ENCODE data around the gene SMYD3. TPM values are rescaled to one million over a fixed set of nuclear protein-coding genes. Genes with fewer than 3 reads are reported as not detected.

Gene SMYD3
- total and polyA plus RNA-seq, 11 donors: 6.3 to 12.1 (median 9.5) TPM

GRCh38 chr1:246482805-246483568 lies 24.1 kb downstream of the SMYD3 start:
- no peaks in the 10 kb centered on the region for H3K27me3 ChIP-seq
- no peaks in the 10 kb centered on the region for H3K36me3 ChIP-seq
- H3K4me3 ChIP-seq: peak overlapping the region in 2 of 12 donors; percentile 4 to 9
- intact Hi-C loops (cut with DNase I): no loop called here
- no peak overlapping the region for H3K27ac ChIP-seq
- no peaks in the 10 kb centered on the region for H3K9me3 ChIP-seq
- peaks cover 0 to 10% (median 3%) of the 10 kb centered on the region in 12 donors for H3K4me1 ChIP-seq
- ATAC-seq (no peak), DNase-seq (no peak)
- WGBS, 4 donors: 58 to 68% (median 63%) methylated on average over 4 of the region's 4 CpGs
- TF ChIP-seq CTCF (IDR thresholded peaks at IDR 0.05): no peak
- no peak for TF ChIP-seq POLR2A (IDR thresholded peaks at IDR 0.05)

- Histone ChIP-seq H3K4me3 (no peak overlapping the region), H3K4me1 (peaks cover 0 to 10% (median 3%) of the 10 kb centered on the region in 12 donors), H3K27me3 (no peaks in the 10 kb centered on the region), H3K9me3 (no peaks in the 10 kb centered on the region), H3K27ac (no peak overlapping the region), H3K36me3 (no peaks in the 10 kb centered on the region)
- 62 to 76% (median 73%) methylated on average over 2 of the region's 2 CpGs for WGBS, 4 donors
- intact Hi-C loops (cut with DNase I): no loop called here
- no peak for DNase-seq
- no peak for ATAC-seq
- no peak for TF ChIP-seq CTCF (IDR thresholded peaks at IDR 0.05)
- TF ChIP-seq POLR2A (IDR thresholded peaks at IDR 0.05): no peak
These were observed 28.0 kb downstream of the SMYD3 start for GRCh38 chr1:246479061-246479460.

- WGBS, 4 donors: 93 to 96% (median 94%) methylated on average over 2 of the region's 2 CpGs
- Histone ChIP-seq H3K36me3 (no peaks in the 10 kb centered on the region), H3K27me3 (no peaks in the 10 kb centered on the region), H3K4me1 (peaks cover 0 to 2% (median 0%) of the 10 kb centered on the region in 12 donors), H3K9me3 (no peaks in the 10 kb centered on the region), H3K27ac (no peak overlapping the region), H3K4me3 (no peak overlapping the region)
- TF ChIP-seq CTCF (IDR thresholded peaks at IDR 0.05) (no peak), POLR2A (IDR thresholded peaks at IDR 0.05) (no peak)
- no peak for DNase-seq
- ATAC-seq: no peak
- intact Hi-C loops (cut with DNase I): no loop called here
These were observed 29.4 kb downstream of the SMYD3 start for GRCh38 chr1:246477634-246478033.

GRCh38 chr1:246476771-246477170 lies 30.3 kb downstream of the SMYD3 start:
- no peak overlapping the region for H3K4me3 ChIP-seq
- no peak for ATAC-seq
- intact Hi-C loops (cut with DNase I): no loop called here
- no peaks in the 10 kb centered on the region for H3K4me1 ChIP-seq
- 81 to 88% (median 85%) methylated on average over 1 of the region's 1 CpG for WGBS, 4 donors
- H3K27me3 ChIP-seq: no peaks in the 10 kb centered on the region
- no peak for TF ChIP-seq CTCF (IDR thresholded peaks at IDR 0.05)
- no peak for TF ChIP-seq POLR2A (IDR thresholded peaks at IDR 0.05)
- H3K9me3 ChIP-seq: no peaks in the 10 kb centered on the region
- H3K27ac ChIP-seq: no peak overlapping the region
- no peak for DNase-seq
- H3K36me3 ChIP-seq: no peaks in the 10 kb centered on the region

Measured in heart left ventricle (tissue), 16 donors.